CD4-positive, alpha-beta T cell treated with Interleukin-1 beta for 1 hour (primary cell): Measurements from ENCODE around the gene SLCO1B1.
A peak's percentile ranks its signal among the peaks of the same experiment; 100 is the strongest.
"Not testable (repeated sequence)": the region's sequence is repeated elsewhere in the genome, so short reads cannot be mapped to it uniquely, and the experiment has no call there.

Source experiments
- DNase-seq, 2 donors: peaks; one replicate each; pipeline ENCODE4 v3.0.0-alpha.2; 2020 to 2022

The SLCO1B1 gene

GRCh38 chr12:21130998-21131397 is at the start of gene SLCO1B1:
Gene SLCO1B1 (plus strand): TSS chr12:21131194. CDS start chr12:21141575, 10,381 bp downstream.
- no peak for DNase-seq

GRCh38 chr12:21084753-21085152 is 46.2 kb upstream of the SLCO1B1 start:
- DNase-seq, result not testable (repeated sequence)

GRCh38 chr12:21111732-21112131 is 19.3 kb upstream of the SLCO1B1 start:
- no peak for DNase-seq

- no peak for DNase-seq
Measured at GRCh38 chr12:21113266-21113665, 17.7 kb upstream of the SLCO1B1 start.

GRCh38 chr12:21117995-21118394 is 13.0 kb upstream of the SLCO1B1 start:
- no peak for DNase-seq

- DNase-seq, result no peak
Measured at GRCh38 chr12:21118760-21119159, 12.2 kb upstream of the SLCO1B1 start.

GRCh38 chr12:21129351-21129750 is 1.6 kb upstream of the SLCO1B1 start:
- no peak for DNase-seq

- DNase-seq, result no peak
Measured at GRCh38 chr12:21129906-21130305, 1.1 kb upstream of the SLCO1B1 start.

GRCh38 chr12:21137318-21137999 is 6.5 kb downstream of the SLCO1B1 start:
- not testable (repeated sequence) for DNase-seq

- DNase-seq, result no peak
Measured at GRCh38 chr12:21138016-21138415, 7.0 kb downstream of the SLCO1B1 start.

- DNase-seq, result no peak
Measured at GRCh38 chr12:21144309-21144708, 13.3 kb downstream of the SLCO1B1 start.

GRCh38 chr12:21149861-21150260 is 18.9 kb downstream of the SLCO1B1 start:
- not testable (repeated sequence) for DNase-seq

- no peak for DNase-seq
Measured at GRCh38 chr12:21151184-21151583, 20.2 kb downstream of the SLCO1B1 start.

GRCh38 chr12:21155522-21156351 is 24.7 kb downstream of the SLCO1B1 start:
- no peak for DNase-seq

- no peak for DNase-seq
Measured at GRCh38 chr12:21165048-21165447, 34.1 kb downstream of the SLCO1B1 start.

- DNase-seq, result peak in 1 of 2 donors; percentile 24
Measured at GRCh38 chr12:21169878-21170472, 39.0 kb downstream of the SLCO1B1 start.

- DNase-seq, result no peak
Measured at GRCh38 chr12:21172079-21172478, 41.1 kb downstream of the SLCO1B1 start.

- no peak for DNase-seq
Measured at GRCh38 chr12:21183721-21184275, 52.8 kb downstream of the SLCO1B1 start.

- DNase-seq, result no peak
Measured at GRCh38 chr12:21190016-21190415, 59.0 kb downstream of the SLCO1B1 start.

GRCh38 chr12:21214433-21214832 is 83.4 kb downstream of the SLCO1B1 start:
- not testable (repeated sequence) for DNase-seq

GRCh38 chr12:21219206-21219605 is 88.2 kb downstream of the SLCO1B1 start:
- DNase-seq, result no peak

GRCh38 chr12:21220266-21220665 is 89.3 kb downstream of the SLCO1B1 start:
- DNase-seq, result no peak

GRCh38 chr12:21221072-21221471 is 90.1 kb downstream of the SLCO1B1 start:
- DNase-seq, result no peak
